Ishikawa (cell line): Measurements from ENCODE around the gene TPRG1L.

Source experiments
- CEBPB ChIP-seq: IDR thresholded peaks from 2 replicates; pipeline ENCODE4 v1.6.1; 2012
- CREB1 ChIP-seq: IDR thresholded peaks from 2 replicates; pipeline ENCODE4 v1.6.1; 2012; ENCODE audit warnings: low read depth
- EGR1 ChIP-seq: IDR thresholded peaks from 2 replicates; pipeline ENCODE4 v1.6.1; 2012
- EP300 ChIP-seq: IDR thresholded peaks from 2 replicates; pipeline ENCODE4 v1.6.1; 2012; ENCODE audit warnings: borderline replicate concordance
- FOXM1 ChIP-seq: IDR thresholded peaks from 2 replicates; pipeline ENCODE4 v1.6.1; 2012; ENCODE audit warnings: low read depth, borderline replicate concordance
- MAX ChIP-seq: IDR thresholded peaks from 2 replicates; pipeline ENCODE4 v1.6.1; 2012
- NFIC ChIP-seq: IDR thresholded peaks from 2 replicates; pipeline ENCODE4 v1.6.1; 2012
- RAD21 ChIP-seq: IDR thresholded peaks from 2 replicates; pipeline ENCODE4 v1.6.1; 2012; ENCODE audit warnings: low read depth
- REST ChIP-seq: IDR thresholded peaks from 2 replicates; pipeline ENCODE4 v1.6.1; 2012; ENCODE audit warnings: low read depth, mild to moderate bottlenecking
- TAF1 ChIP-seq: IDR thresholded peaks from 2 replicates; pipeline ENCODE4 v1.6.1; 2012; ENCODE audit warnings: low read depth, mild to moderate bottlenecking
- TCF12 ChIP-seq: IDR thresholded peaks from 2 replicates; pipeline ENCODE4 v1.6.1; 2012; ENCODE audit warnings: low read depth
- TEAD4 ChIP-seq: IDR thresholded peaks from 2 replicates; pipeline ENCODE4 v1.6.1; 2012
- USF1 ChIP-seq: IDR thresholded peaks from 2 replicates; pipeline ENCODE4 v1.6.1; 2012
- YY1 ChIP-seq: IDR thresholded peaks from 2 replicates; pipeline ENCODE4 v1.6.1; 2012; ENCODE audit warnings: low read depth
- ZBTB7A ChIP-seq: IDR thresholded peaks from 2 replicates; pipeline ENCODE4 v1.6.1; 2012; ENCODE audit warnings: low read depth

TPRG1L gene

GRCh38 chr1:3632716-3633343, 8.0 kb downstream of the TPRG1L start:
- TF ChIP-seq RAD21 (no peak), USF1 (no peak)

- TF ChIP-seq ZBTB7A: no peak
- no peak for TF ChIP-seq RAD21
These were observed 8.7 kb downstream of the TPRG1L start for GRCh38 chr1:3633344-3634058.

- TF ChIP-seq ZBTB7A (no peak), CEBPB (no peak), CREB1 (no peak), REST (no peak), FOXM1 (no peak), RAD21 (no peak), TCF12 (no peak), YY1 (no peak), EP300 (no peak), USF1 (no peak), TAF1 (no peak), TEAD4 (no peak), NFIC (no peak)
These were observed 9.4 kb downstream of the TPRG1L start for GRCh38 chr1:3634059-3634800.

- no peak for TF ChIP-seq FOXM1
- no peak for TF ChIP-seq ZBTB7A
- TF ChIP-seq RAD21: no peak
- TF ChIP-seq TAF1: no peak
- TF ChIP-seq TEAD4: no peak
These were observed 11.3 kb downstream of the TPRG1L start for GRCh38 chr1:3636080-3636479.

- TF ChIP-seq EP300 (no peak), RAD21 (no peak), TCF12 (no peak), USF1 (no peak), TAF1 (no peak), MAX (no peak)
These were observed 11.7 kb downstream of the TPRG1L start for GRCh38 chr1:3636531-3636930.

GRCh38 chr1:3638027-3638426, 13.2 kb downstream of the TPRG1L start:
- no peak for TF ChIP-seq TEAD4

- TF ChIP-seq NFIC: no peak
- TF ChIP-seq CEBPB: no peak
- no peak for TF ChIP-seq EGR1
- no peak for TF ChIP-seq TCF12
- TF ChIP-seq ZBTB7A: no peak
- TF ChIP-seq REST: no peak
These were observed 13.9 kb downstream of the TPRG1L start for GRCh38 chr1:3638676-3639075.
